DOHH2 (cell line): ENCODE data around the gene KRTAP5-11.

Experiments
- H3F3A ChIP-seq: fragments of 200-600 bp; sonication (generic), shearing (Covaris generic); 2 replicates; pipeline ENCODE4 v1.6.0; 2016; ENCODE audit warnings: antibody characterized with exemption, mild to moderate bottlenecking; ENCODE audit not compliant: control insufficient read depth, insufficient read depth
- H3K27ac ChIP-seq: fragments of 200-600 bp; sonication (generic); 2 replicates; pipeline ENCODE4 v1.5.1; 2014; ENCODE audit warnings: low read depth, mild to moderate bottlenecking, low read length, moderate library complexity
- H3K27me3 ChIP-seq: fragments of 200-600 bp; sonication (generic); 2 replicates; pipeline ENCODE4 v1.6.1; 2014; ENCODE audit warnings: mild to moderate bottlenecking, low read length, mixed read lengths; ENCODE audit not compliant: control insufficient read depth
- H3K36me3 ChIP-seq: fragments of 200-600 bp; sonication (generic); 2 replicates; pipeline ENCODE4 v1.6.1; 2014; ENCODE audit warnings: mild to moderate bottlenecking, low read length, moderate library complexity, mixed read lengths; ENCODE audit not compliant: control insufficient read depth
- H3K4me1 ChIP-seq: fragments of 200-600 bp; sonication (generic); 2 replicates; pipeline ENCODE4 v1.6.1; 2014; ENCODE audit warnings: mild to moderate bottlenecking, low read length, mixed read lengths; ENCODE audit not compliant: control insufficient read depth
- H3K4me2 ChIP-seq: fragments of 200-600 bp; sonication (generic); 2 replicates; pipeline ENCODE4 v1.6.0; 2014; ENCODE audit warnings: mild to moderate bottlenecking, low read length, moderate library complexity
- H3K4me3 ChIP-seq: fragments of 200-600 bp; sonication (generic); 2 replicates; pipeline ENCODE4 v1.5.1; 2014; ENCODE audit warnings: mild to moderate bottlenecking, low read length, mixed read lengths
- H3K79me2 ChIP-seq: fragments of 200-600 bp; sonication (generic); 2 replicates; pipeline ENCODE4 v1.6.1; 2014; ENCODE audit warnings: mild to moderate bottlenecking, low read length, mixed read lengths; ENCODE audit not compliant: control insufficient read depth
- H3K9me2 ChIP-seq: fragments of 200-600 bp; sonication (generic); replicated peaks from 2 replicates; pipeline ENCODE4 v1.6.1; 2014; ENCODE audit warnings: mild to moderate bottlenecking, low read length, mixed read lengths; ENCODE audit not compliant: control insufficient read depth
- H3K9me3 ChIP-seq: fragments of 200-600 bp; sonication (generic); 2 replicates; pipeline ENCODE4 v1.6.1; 2014; ENCODE audit warnings: antibody characterized with exemption, low read length, mixed read lengths; ENCODE audit not compliant: control insufficient read depth, insufficient read depth
- H4K20me1 ChIP-seq: fragments of 200-600 bp; sonication (generic); 2 replicates; pipeline ENCODE4 v1.6.0; 2014; ENCODE audit warnings: low read depth, mild to moderate bottlenecking, antibody characterized with exemption, low read length, moderate library complexity; ENCODE audit not compliant: control insufficient read depth, insufficient read depth
- CTCF ChIP-seq: fragments of 200-600 bp; sonication (generic); IDR thresholded peaks from one replicate; pipeline ENCODE4 v1.5.1; 2014; ENCODE audit warnings: antibody characterized with exemption, mild to moderate bottlenecking, low read depth, low read length; ENCODE audit not compliant: poor library complexity, severe bottlenecking
- EZH2phosphoT487 ChIP-seq: fragments of 200-600 bp; sonication (generic); IDR thresholded peaks from 2 replicates; pipeline ENCODE4 v1.6.1; 2017; ENCODE audit warnings: borderline replicate concordance, mild to moderate bottlenecking, antibody characterized with exemption, low read length, moderate library complexity, mixed read lengths

Gene KRTAP5-11

DNA sequence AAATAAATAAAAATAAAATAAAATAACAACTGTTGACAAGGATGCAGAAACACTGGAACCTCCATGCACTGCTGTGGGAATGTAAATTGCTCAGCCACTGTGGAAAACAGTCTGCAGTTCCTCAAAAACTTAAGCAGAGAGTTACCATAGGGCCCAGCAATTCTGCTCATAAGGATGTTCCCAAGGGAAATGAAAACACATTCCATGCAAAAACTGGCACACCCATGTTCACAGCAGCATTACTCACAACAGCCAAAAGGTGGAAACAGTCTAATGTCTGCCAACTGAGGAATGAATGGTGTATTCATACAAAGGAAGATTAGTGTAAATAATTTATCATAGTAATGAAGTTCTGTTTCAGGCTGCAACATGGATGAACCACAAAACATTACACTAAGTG, 20.6 kb downstream of the KRTAP5-11 start:
- Histone ChIP-seq H3F3A (no peaks in the 10 kb centered on the region), H3K9me2 (no peaks in the 10 kb centered on the region), H3K27ac (no peak overlapping the region), H3K9me3 (no peaks in the 10 kb centered on the region), H4K20me1 (no peaks in the 10 kb centered on the region), H3K4me1 (no peaks in the 10 kb centered on the region), H3K36me3 (no peaks in the 10 kb centered on the region), H3K27me3 (peaks cover 16% of the 10 kb centered on the region), H3K79me2 (no peaks in the 10 kb centered on the region), H3K4me3 (no peak overlapping the region), H3K4me2 (no peak overlapping the region)
- TF ChIP-seq CTCF: no peak
- no peak for TF ChIP-seq EZH2phosphoT487

DNA sequence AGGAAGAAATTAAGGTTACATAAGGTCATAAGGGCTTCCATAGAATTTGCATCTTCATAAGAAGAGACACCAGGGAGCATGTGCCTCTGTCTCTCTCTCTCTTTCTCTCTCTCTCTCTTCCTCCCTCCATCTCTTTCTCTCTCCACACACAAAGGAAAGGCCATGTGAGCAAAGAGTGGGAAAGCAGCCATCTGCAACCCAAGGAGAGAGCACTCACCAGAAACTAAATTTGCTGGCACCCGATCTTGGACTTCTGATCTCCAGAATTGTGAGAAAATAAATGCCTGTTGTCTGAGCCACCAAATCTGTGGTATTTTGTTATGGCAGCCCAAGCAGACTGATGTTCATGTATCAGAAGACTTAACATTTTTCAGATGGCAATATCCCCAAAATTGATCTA, 23.7 kb downstream of the KRTAP5-11 start:
- H3F3A ChIP-seq: no peaks in the 10 kb centered on the region
- H3K79me2 ChIP-seq: no peaks in the 10 kb centered on the region

DNA sequence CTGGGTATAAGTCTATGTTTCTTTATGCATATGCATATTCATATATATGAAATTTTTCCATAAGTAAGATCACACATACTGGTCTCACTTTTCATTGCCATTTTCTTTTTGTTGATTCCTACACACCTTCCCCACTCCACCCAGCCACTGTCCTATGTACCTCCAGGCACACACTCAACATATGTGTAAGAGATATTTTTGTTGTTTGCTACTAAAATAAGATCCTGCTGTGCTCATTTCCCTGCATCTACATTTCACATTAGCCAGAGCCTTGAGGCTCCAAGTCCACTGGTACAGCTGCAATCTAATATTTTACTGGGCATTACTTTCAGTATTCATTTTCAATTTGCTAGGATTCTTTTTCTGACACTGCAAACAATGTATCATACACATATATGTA, 25.4 kb downstream of the KRTAP5-11 start:
- Histone ChIP-seq H3K27ac (no peak overlapping the region), H3K4me1 (no peaks in the 10 kb centered on the region), H3K9me2 (no peaks in the 10 kb centered on the region), H3K4me3 (no peak overlapping the region), H3K79me2 (no peaks in the 10 kb centered on the region), H3K9me3 (no peaks in the 10 kb centered on the region), H3K4me2 (no peak overlapping the region), H3K27me3 (peaks cover 7% of the 10 kb centered on the region; the same call in 1 of the 2 replicates), H3K36me3 (no peaks in the 10 kb centered on the region), H4K20me1 (no peaks in the 10 kb centered on the region), H3F3A (no peaks in the 10 kb centered on the region)
- TF ChIP-seq EZH2phosphoT487 (no peak), CTCF (no peak)

More for the DNA sequence above, 23.7 kb downstream of the KRTAP5-11 start:
- Histone ChIP-seq H3K4me2 (no peak overlapping the region), H3K4me1 (no peaks in the 10 kb centered on the region), H3K9me2 (no peaks in the 10 kb centered on the region), H4K20me1 (no peaks in the 10 kb centered on the region), H3K4me3 (no peak overlapping the region), H3K36me3 (no peaks in the 10 kb centered on the region), H3K27ac (no peak overlapping the region), H3K9me3 (no peaks in the 10 kb centered on the region), H3K27me3 (peaks cover 17% of the 10 kb centered on the region)
- TF ChIP-seq EZH2phosphoT487 (no peak), CTCF (no peak)

- Histone ChIP-seq H3K9me3 (no peaks in the 10 kb centered on the region), H4K20me1 (no peaks in the 10 kb centered on the region), H3F3A (no peaks in the 10 kb centered on the region), H3K4me2 (no peak overlapping the region), H3K79me2 (no peaks in the 10 kb centered on the region), H3K9me2 (no peaks in the 10 kb centered on the region), H3K27me3 (peaks cover 15% of the 10 kb centered on the region), H3K4me3 (no peak overlapping the region), H3K36me3 (no peaks in the 10 kb centered on the region), H3K4me1 (no peaks in the 10 kb centered on the region), H3K27ac (no peak overlapping the region)
- no peak for TF ChIP-seq CTCF
- no peak for TF ChIP-seq EZH2phosphoT487
These were observed 26.7 kb downstream of the KRTAP5-11 start for GRCh38 chr11:71556018-71556417.
